GM23338 (cell line): ENCODE measurements around the gene TMEM98. TPM values are rescaled to one million over a fixed set of nuclear protein-coding genes. Genes with fewer than 3 reads are reported as not detected.

Experiments
- ATAC-seq: fragments of 200-7000 bp; cut with Tn5 transposase; 3 replicates; pipeline ENCODE4 v1.9.1; 2020
- DNase-seq: peaks from one replicate; pipeline ENCODE4 v3.0.0-alpha.2; 2015; ENCODE audit warnings: low spot score
- H2AFZ ChIP-seq: fragments of 200-600 bp; sonication (generic); 2 replicates; pipeline ENCODE4 v1.8.0; 2016; ENCODE audit warnings: antibody characterized with exemption, mild to moderate bottlenecking, moderate library complexity
- H3F3A ChIP-seq: fragments of 200-600 bp; sonication (generic); replicated peaks from 2 replicates; pipeline ENCODE4 v1.8.0; 2017; ENCODE audit warnings: antibody characterized with exemption, mixed run types, low read depth
- H3K27ac ChIP-seq: fragments of 200-600 bp; sonication (generic); 2 replicates; pipeline ENCODE4 v1.6.1; 2016; ENCODE audit warnings: low read depth
- H3K27me3 ChIP-seq: fragments of 200-600 bp; sonication (generic); 2 replicates; pipeline ENCODE4 v1.8.0; 2016; ENCODE audit warnings: mild to moderate bottlenecking, mixed run types, moderate library complexity; ENCODE audit not compliant: insufficient read depth
- H3K36me3 ChIP-seq: fragments of 200-600 bp; sonication (generic); 2 replicates; pipeline ENCODE4 v1.8.0; 2016; ENCODE audit warnings: mild to moderate bottlenecking; ENCODE audit not compliant: insufficient read depth
- H3K4me1 ChIP-seq: fragments of 200-600 bp; sonication (generic); 2 replicates; pipeline ENCODE4 v1.8.0; 2016; ENCODE audit warnings: mild to moderate bottlenecking, moderate library complexity; ENCODE audit not compliant: insufficient read depth
- H3K4me2 ChIP-seq: fragments of 200-600 bp; sonication (generic); 2 replicates; pipeline ENCODE4 v1.7.1; 2017; ENCODE audit warnings: mixed run types
- H3K4me3 ChIP-seq: fragments of 200-600 bp; sonication (generic); 2 replicates; pipeline ENCODE4 v1.6.1; 2016; ENCODE audit warnings: mixed run types
- H3K79me2 ChIP-seq: fragments of 200-600 bp; sonication (generic); replicated peaks from 2 replicates; pipeline ENCODE4 v1.8.0; 2017; ENCODE audit warnings: mild to moderate bottlenecking; ENCODE audit not compliant: insufficient read depth
- H3K9me2 ChIP-seq: fragments of 200-600 bp; sonication (generic); 2 replicates; pipeline ENCODE4 v1.8.0; 2017; ENCODE audit not compliant: insufficient read depth
- H4K20me1 ChIP-seq: fragments of 200-600 bp; sonication (generic); replicated peaks from 2 replicates; pipeline ENCODE4 v1.8.0; 2017; ENCODE audit warnings: mild to moderate bottlenecking; ENCODE audit not compliant: insufficient read depth
- H3K27ac Mint-ChIP-seq: 2 replicates; pipeline ENCODE4 v1.8.0; 2020; ENCODE audit warnings: inconsistent platforms, mild to moderate bottlenecking, moderate library complexity, mixed read lengths
- H3K27me3 Mint-ChIP-seq: 3 replicates; pipeline ENCODE4 v1.8.0; 2022; ENCODE audit warnings: low read depth, mild to moderate bottlenecking, moderate library complexity, mixed read lengths, inconsistent platforms; ENCODE audit not compliant: insufficient read depth, poor library complexity
- H3K36me3 Mint-ChIP-seq: 3 replicates; pipeline ENCODE4 v1.8.0; 2021; ENCODE audit warnings: low read depth, mild to moderate bottlenecking, inconsistent platforms, moderate library complexity, mixed read lengths
- H3K4me1 Mint-ChIP-seq: 3 replicates; pipeline ENCODE4 v1.8.0; 2020; ENCODE audit warnings: mild to moderate bottlenecking, inconsistent platforms, mixed read lengths
- H3K4me3 Mint-ChIP-seq: 3 replicates; pipeline ENCODE4 v1.8.0; 2021; ENCODE audit warnings: moderate library complexity, mild to moderate bottlenecking, inconsistent platforms, mixed read lengths
- H3K9me3 Mint-ChIP-seq: 3 replicates; pipeline ENCODE4 v1.8.0; 2020; ENCODE audit warnings: moderate library complexity, mild to moderate bottlenecking, inconsistent platforms, mixed read lengths
- CREB1 ChIP-seq: fragments of 250-450 bp; sonication (Bioruptor Pico); IDR thresholded peaks from 2 replicates; pipeline ENCODE4 v1.5.0; 2020; ENCODE audit warnings: low read depth, mild to moderate bottlenecking, moderate library complexity
- EZH2 ChIP-seq: fragments of 200-600 bp; sonication (generic); IDR thresholded peaks from one replicate; pipeline ENCODE4 v1.8.0; 2017; ENCODE audit warnings: antibody characterized with exemption, mild to moderate bottlenecking, low read depth; ENCODE audit not compliant: unreplicated experiment
- JUNB ChIP-seq: IDR thresholded peaks from one replicate; pipeline ENCODE4 v1.6.1; 2016; ENCODE audit warnings: antibody characterized with exemption; ENCODE audit not compliant: unreplicated experiment
- NANOG ChIP-seq: IDR thresholded peaks from 2 replicates; pipeline ENCODE4 v1.6.1; 2016; ENCODE audit warnings: antibody characterized with exemption, borderline replicate concordance
- ZNF114 ChIP-seq: fragments of 250-450 bp; sonication (Bioruptor Pico); IDR thresholded peaks from 2 replicates; pipeline ENCODE4 v1.5.0; 2020; ENCODE audit warnings: mild to moderate bottlenecking, moderate library complexity
- polyA plus RNA-seq: library from polyadenylated mRNA; unstranded; fragments of >200 nt; fragmentation: Nextera tagmentation; extraction: Ambion mirVana; gene quantifications from 2 replicates; pipeline ENCODE4 v1.2.1, GENCODE V29; 2016
- total RNA-seq: library from RNA; depleted of rRNA; stranded (reverse); fragments of >200 nt; shearing (Covaris generic); gene quantifications from 2 replicates; pipeline ENCODE4 v1.2.3, GENCODE V29; 2014
- TF ChIP-seq, protein P1 (sequence below), 2 experiments: fragments of 200-600 bp in 1 of 2; sonication (generic) in 1 of 2; conservative IDR thresholded peaks; 2 replicates each; pipeline versions ENCODE4 v1.5.1 to v1.6.1; 2016 to 2017; ENCODE audit warnings: antibody characterized with exemption in 2 of 2, low read depth in 2 of 2, mild to moderate bottlenecking in 2 of 2, moderate library complexity in 1 of 2
- TF ChIP-seq, protein P2 (sequence below): IDR thresholded peaks from 2 replicates; pipeline ENCODE4 v1.6.1; 2016; ENCODE audit warnings: antibody characterized with exemption
- TF ChIP-seq, protein P3 (sequence below): IDR thresholded peaks from one replicate; pipeline ENCODE4 v1.6.1; 2018; ENCODE audit warnings: antibody characterized with exemption; ENCODE audit not compliant: unreplicated experiment

Gene TMEM98
- total and polyA plus RNA-seq, 2 experiments from 2014 or later, result 60.4 to 94.8 TPM

DNA sequence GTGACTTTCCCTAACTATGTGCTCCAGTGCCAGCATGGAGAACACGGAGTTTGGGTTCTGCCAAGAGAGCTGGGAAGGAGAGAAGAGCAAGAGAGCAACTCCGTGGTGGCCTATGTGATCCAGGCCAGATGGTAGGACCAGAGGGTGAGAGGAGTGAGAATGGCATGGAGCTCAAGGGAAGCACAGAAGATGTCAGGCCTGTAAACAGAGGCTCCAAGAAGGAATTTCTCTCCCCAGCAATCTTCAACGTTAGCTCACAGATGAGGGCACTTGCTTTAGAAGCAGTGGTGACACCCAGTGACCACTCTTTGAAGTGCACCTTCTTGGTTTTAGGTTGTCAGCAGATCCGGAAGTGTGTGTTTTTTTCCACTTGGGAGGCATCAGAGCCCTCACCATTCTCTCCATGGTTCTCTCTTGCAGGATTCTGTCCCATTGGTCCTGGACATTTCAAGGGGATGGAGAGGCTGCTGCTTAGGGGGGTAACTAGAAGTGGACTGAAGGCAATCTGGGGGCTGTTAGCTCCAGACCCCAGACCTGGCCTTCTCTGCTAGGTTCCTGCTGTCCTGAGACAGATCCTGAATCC lies 18.1 kb upstream of the TMEM98 start:
- H3K36me3 Mint-ChIP-seq, result no peaks in the 10 kb centered on the region
- ATAC-seq (peak; percentile 91), DNase-seq (peak; percentile 90)
- H3K27ac Mint-ChIP-seq, result no peak overlapping the region
- H3K4me3 Mint-ChIP-seq, result no peak overlapping the region
- Histone ChIP-seq H3K4me3 (no peak overlapping the region), H3K27ac (no peak overlapping the region), H3K4me2 (no peak overlapping the region), H3K36me3 (no peaks in the 10 kb centered on the region), H3K4me1 (peaks cover 4% of the 10 kb centered on the region), H3K9me2 (no peaks in the 10 kb centered on the region), H3K79me2 (no peaks in the 10 kb centered on the region), H2AFZ (peak overlapping the region; percentile 66), H3K27me3 (no peaks in the 10 kb centered on the region), H3F3A (0 out of 2 replicates have a peak, but pooled peaks cover 3% of the 10 kb centered on the region), H4K20me1 (no peaks in the 10 kb centered on the region)
- no peak for TF ChIP-seq CREB1 (CRISPR knock-in tag)
- TF ChIP-seq NANOG, result 0 out of 2 replicates have a peak, but pooled peaks have one; percentile 22
- TF ChIP-seq, protein P1, sequence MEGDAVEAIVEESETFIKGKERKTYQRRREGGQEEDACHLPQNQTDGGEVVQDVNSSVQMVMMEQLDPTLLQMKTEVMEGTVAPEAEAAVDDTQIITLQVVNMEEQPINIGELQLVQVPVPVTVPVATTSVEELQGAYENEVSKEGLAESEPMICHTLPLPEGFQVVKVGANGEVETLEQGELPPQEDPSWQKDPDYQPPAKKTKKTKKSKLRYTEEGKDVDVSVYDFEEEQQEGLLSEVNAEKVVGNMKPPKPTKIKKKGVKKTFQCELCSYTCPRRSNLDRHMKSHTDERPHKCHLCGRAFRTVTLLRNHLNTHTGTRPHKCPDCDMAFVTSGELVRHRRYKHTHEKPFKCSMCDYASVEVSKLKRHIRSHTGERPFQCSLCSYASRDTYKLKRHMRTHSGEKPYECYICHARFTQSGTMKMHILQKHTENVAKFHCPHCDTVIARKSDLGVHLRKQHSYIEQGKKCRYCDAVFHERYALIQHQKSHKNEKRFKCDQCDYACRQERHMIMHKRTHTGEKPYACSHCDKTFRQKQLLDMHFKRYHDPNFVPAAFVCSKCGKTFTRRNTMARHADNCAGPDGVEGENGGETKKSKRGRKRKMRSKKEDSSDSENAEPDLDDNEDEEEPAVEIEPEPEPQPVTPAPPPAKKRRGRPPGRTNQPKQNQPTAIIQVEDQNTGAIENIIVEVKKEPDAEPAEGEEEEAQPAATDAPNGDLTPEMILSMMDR (conservative IDR thresholded peaks at IDR 0.05; ENCODE audit: low read depth in 2 of 2), result peak; percentile 74 to 92
- H3K9me3 Mint-ChIP-seq, result no peaks in the 10 kb centered on the region
- peaks cover 10% of the 10 kb centered on the region for H3K4me1 Mint-ChIP-seq
- peaks cover 2% of the 10 kb centered on the region for H3K27me3 Mint-ChIP-seq

DNA sequence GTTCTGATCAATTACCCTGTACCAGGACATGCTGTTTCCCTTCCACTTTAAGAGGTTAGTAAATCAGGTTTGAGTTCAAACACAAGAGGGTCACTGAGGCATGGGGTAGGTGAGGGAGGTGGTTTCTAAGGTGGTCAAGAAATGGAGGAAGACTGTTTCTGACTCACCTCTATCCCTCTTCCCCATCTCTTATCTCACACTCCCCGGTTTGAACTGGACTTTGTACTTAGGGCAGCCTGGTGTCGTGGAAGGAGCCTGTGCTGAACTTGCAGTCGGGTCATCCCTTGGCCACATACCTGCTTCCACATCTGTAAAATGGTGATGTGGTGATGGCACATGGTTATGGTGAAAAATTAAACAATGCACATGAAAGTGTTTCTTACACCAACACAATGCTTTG lies 17.2 kb upstream of the TMEM98 start:
- TF ChIP-seq EZH2 (no peak), JUNB (no peak), NANOG (no peak), ZNF114 (no peak)
- TF ChIP-seq, protein P2, sequence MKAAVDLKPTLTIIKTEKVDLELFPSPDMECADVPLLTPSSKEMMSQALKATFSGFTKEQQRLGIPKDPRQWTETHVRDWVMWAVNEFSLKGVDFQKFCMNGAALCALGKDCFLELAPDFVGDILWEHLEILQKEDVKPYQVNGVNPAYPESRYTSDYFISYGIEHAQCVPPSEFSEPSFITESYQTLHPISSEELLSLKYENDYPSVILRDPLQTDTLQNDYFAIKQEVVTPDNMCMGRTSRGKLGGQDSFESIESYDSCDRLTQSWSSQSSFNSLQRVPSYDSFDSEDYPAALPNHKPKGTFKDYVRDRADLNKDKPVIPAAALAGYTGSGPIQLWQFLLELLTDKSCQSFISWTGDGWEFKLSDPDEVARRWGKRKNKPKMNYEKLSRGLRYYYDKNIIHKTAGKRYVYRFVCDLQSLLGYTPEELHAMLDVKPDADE, result no peak
- TF ChIP-seq, protein P1 (conservative IDR thresholded peaks at IDR 0.05; ENCODE audit: low read depth in 2 of 2), result no peak
- TF ChIP-seq, protein P3, sequence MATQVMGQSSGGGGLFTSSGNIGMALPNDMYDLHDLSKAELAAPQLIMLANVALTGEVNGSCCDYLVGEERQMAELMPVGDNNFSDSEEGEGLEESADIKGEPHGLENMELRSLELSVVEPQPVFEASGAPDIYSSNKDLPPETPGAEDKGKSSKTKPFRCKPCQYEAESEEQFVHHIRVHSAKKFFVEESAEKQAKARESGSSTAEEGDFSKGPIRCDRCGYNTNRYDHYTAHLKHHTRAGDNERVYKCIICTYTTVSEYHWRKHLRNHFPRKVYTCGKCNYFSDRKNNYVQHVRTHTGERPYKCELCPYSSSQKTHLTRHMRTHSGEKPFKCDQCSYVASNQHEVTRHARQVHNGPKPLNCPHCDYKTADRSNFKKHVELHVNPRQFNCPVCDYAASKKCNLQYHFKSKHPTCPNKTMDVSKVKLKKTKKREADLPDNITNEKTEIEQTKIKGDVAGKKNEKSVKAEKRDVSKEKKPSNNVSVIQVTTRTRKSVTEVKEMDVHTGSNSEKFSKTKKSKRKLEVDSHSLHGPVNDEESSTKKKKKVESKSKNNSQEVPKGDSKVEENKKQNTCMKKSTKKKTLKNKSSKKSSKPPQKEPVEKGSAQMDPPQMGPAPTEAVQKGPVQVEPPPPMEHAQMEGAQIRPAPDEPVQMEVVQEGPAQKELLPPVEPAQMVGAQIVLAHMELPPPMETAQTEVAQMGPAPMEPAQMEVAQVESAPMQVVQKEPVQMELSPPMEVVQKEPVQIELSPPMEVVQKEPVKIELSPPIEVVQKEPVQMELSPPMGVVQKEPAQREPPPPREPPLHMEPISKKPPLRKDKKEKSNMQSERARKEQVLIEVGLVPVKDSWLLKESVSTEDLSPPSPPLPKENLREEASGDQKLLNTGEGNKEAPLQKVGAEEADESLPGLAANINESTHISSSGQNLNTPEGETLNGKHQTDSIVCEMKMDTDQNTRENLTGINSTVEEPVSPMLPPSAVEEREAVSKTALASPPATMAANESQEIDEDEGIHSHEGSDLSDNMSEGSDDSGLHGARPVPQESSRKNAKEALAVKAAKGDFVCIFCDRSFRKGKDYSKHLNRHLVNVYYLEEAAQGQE, result no peak
- no peaks in the 10 kb centered on the region for H4K20me1 ChIP-seq
- H2AFZ ChIP-seq, result peak overlapping the region; percentile 53; the same call in 1 of the 2 replicates
- no peak overlapping the region for H3K4me3 ChIP-seq
- Mint-ChIP-seq H3K27me3 (peaks cover 4% of the 10 kb centered on the region), H3K27ac (no peak overlapping the region), H3K9me3 (no peaks in the 10 kb centered on the region), H3K36me3 (no peaks in the 10 kb centered on the region), H3K4me1 (peaks cover 10% of the 10 kb centered on the region), H3K4me3 (no peak overlapping the region)
- ATAC-seq (no peak), DNase-seq (no peak)
- no peaks in the 10 kb centered on the region for H3K9me2 ChIP-seq
- H3K27ac ChIP-seq, result no peak overlapping the region
- H3F3A ChIP-seq, result 0 out of 2 replicates have a peak, but pooled peaks cover 3% of the 10 kb centered on the region
- H3K27me3 ChIP-seq, result no peaks in the 10 kb centered on the region
- no peak overlapping the region for H3K4me2 ChIP-seq
- no peaks in the 10 kb centered on the region for H3K79me2 ChIP-seq
- H3K4me1 ChIP-seq, result no peaks in the 10 kb centered on the region; the same call in none of the 2 replicates
- no peaks in the 10 kb centered on the region for H3K36me3 ChIP-seq
